AG09309 (cell line): ENCODE data around the gene GXYLT1.
"Not testable (repeated sequence)": the region's sequence is repeated elsewhere in the genome, so short reads cannot be mapped to it uniquely, and the experiment has no call there.

Experiments
- DNase-seq: peaks from one replicate; pipeline ENCODE4 v3.0.0-alpha.2; 2010; ENCODE audit warnings: low read depth
- H3K4me3 ChIP-seq: 2 replicates; pipeline ENCODE4 v1.5.1; 2011; ENCODE audit warnings: mild to moderate bottlenecking, low read depth, low read length, moderate library complexity; ENCODE audit not compliant: control insufficient read depth
- CTCF ChIP-seq: IDR thresholded peaks from 2 replicates; pipeline ENCODE4 v1.5.1; 2011; ENCODE audit warnings: mild to moderate bottlenecking, low read depth, low read length, inconsistent platforms; ENCODE audit not compliant: insufficient read depth, control insufficient read depth; ENCODE audit errors: missing control alignments

Gene GXYLT1

GRCh38 chr12:42144408-42145196, at the start of gene GXYLT1:
Gene GXYLT1 (minus strand): TSS chr12:42144874. CDS start chr12:42144646, 228 bp downstream.
- TF ChIP-seq CTCF, result no peak
- DNase-seq, result peak; percentile 66

GRCh38 chr12:42192686-42193085, 48.0 kb upstream of the GXYLT1 start:
- DNase-seq, result no peak
- no peak for TF ChIP-seq CTCF
- H3K4me3 ChIP-seq, result no peak overlapping the region

More at GRCh38 chr12:42144408-42145196, at the start of gene GXYLT1:
- peak within 1 kb of the TSS; percentile 61 for H3K4me3 ChIP-seq

GRCh38 chr12:42192258-42192657, 47.6 kb upstream of the GXYLT1 start:
- no peak for DNase-seq
- TF ChIP-seq CTCF, result no peak

GRCh38 chr12:42190376-42190775, 45.7 kb upstream of the GXYLT1 start:
- no peak overlapping the region for H3K4me3 ChIP-seq
- DNase-seq, result no peak
- TF ChIP-seq CTCF, result no peak

More at GRCh38 chr12:42192258-42192657, 47.6 kb upstream of the GXYLT1 start:
- no peak overlapping the region for H3K4me3 ChIP-seq

GRCh38 chr12:42188275-42188674, 43.6 kb upstream of the GXYLT1 start:
- not testable (repeated sequence) for DNase-seq, H3K4me3 ChIP-seq

GRCh38 chr12:42187799-42188198, 43.1 kb upstream of the GXYLT1 start:
- no peak for TF ChIP-seq CTCF
- H3K4me3 ChIP-seq, result no peak overlapping the region
- DNase-seq, result no peak

- no peak for DNase-seq
- H3K4me3 ChIP-seq, result no peak overlapping the region
- no peak for TF ChIP-seq CTCF
These were observed 42.1 kb upstream of the GXYLT1 start for GRCh38 chr12:42186793-42187192.
